Peyer's patch (tissue), 4 donors: Measurements from ENCODE around the gene SPEF1.

Experiments
- POLR2A ChIP-seq, 2 donors: fragments of 450-650 bp; IDR thresholded peaks; one replicate each; pipeline ENCODE4 v1.5.1; 2017; ENCODE audit warnings: antibody characterized with exemption in 2 of 2, mild to moderate bottlenecking in 2 of 2, moderate library complexity in 2 of 2
- TF ChIP-seq, protein P1 (sequence below), 6 experiments: fragments of 450-650 bp in 4 of 6; fragments of 200-600 bp in 2 of 6; sonication (generic) in 1 of 6; IDR thresholded peaks; one replicate each; pipeline ENCODE4 v1.5.1; 2017 to 2019; ENCODE audit warnings: antibody characterized with exemption in 6 of 6, mild to moderate bottlenecking in 3 of 6, moderate library complexity in 1 of 6

DNA sequence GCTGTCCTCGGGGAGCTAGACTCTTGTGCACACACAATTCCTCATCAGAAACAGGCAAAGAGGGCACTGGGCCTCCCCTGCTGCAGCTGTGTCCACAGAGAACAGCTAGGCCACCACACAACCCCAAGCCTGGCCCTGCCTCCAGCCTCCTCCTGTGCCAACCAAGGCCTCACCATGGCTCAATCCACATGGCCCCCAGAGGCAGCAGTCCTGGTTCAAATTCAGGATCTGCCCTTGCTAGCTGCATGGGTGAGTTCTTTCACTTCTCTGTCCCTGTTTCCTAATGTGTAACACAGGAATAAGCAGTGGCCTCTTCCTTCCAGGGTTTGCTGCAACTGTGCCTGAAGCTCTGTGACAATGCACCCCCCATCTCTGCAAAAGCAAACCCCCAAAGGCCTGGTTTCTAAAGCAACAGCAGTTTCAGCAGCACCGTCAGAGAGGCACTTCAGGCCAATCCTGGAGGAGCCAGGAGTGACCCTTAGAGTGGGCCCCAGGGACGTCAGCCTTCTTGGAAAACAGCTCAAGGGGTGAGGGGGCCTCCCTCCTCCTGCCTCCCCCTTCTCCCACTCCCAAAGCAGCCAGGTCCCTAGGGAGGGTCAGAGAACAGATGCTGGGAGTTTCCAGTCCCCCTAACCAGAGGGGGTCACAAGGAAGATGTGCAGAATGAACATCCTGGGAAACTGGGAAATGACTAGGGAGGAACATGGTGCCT lies 15.9 kb downstream of the SPEF1 start:
- no peak for TF ChIP-seq POLR2A (IDR thresholded peaks at IDR 0.05)
- TF ChIP-seq, protein P1, sequence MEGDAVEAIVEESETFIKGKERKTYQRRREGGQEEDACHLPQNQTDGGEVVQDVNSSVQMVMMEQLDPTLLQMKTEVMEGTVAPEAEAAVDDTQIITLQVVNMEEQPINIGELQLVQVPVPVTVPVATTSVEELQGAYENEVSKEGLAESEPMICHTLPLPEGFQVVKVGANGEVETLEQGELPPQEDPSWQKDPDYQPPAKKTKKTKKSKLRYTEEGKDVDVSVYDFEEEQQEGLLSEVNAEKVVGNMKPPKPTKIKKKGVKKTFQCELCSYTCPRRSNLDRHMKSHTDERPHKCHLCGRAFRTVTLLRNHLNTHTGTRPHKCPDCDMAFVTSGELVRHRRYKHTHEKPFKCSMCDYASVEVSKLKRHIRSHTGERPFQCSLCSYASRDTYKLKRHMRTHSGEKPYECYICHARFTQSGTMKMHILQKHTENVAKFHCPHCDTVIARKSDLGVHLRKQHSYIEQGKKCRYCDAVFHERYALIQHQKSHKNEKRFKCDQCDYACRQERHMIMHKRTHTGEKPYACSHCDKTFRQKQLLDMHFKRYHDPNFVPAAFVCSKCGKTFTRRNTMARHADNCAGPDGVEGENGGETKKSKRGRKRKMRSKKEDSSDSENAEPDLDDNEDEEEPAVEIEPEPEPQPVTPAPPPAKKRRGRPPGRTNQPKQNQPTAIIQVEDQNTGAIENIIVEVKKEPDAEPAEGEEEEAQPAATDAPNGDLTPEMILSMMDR (IDR thresholded peaks at IDR 0.05): no peak
